Measurements from ENCODE around the gene COG1. TPM values are rescaled to one million over a fixed set of nuclear protein-coding genes. Genes with fewer than 3 reads are reported as not detected.

COG1 gene
- polyA plus RNA-seq, 1 donor (not counting 4 experiments of a cell fraction or from before 2014, with no cell fraction given), result 16.4 TPM

- H3K4me1 ChIP-seq (ENCODE audit: control insufficient read depth, extremely low read depth, insufficient read depth, low read length), result peaks cover 8% of the 10 kb centered on the region
- no peak overlapping the region for H3K27ac ChIP-seq (ENCODE audit: control insufficient read depth, insufficient read depth, low read length)
- H2AFZ ChIP-seq (ENCODE audit: control insufficient read depth, low read length), result no peak overlapping the region
- no peak overlapping the region for H3K9ac ChIP-seq (ENCODE audit: control insufficient read depth, extremely low read depth, insufficient read depth, low read length)
- DNase-seq (ENCODE audit: low read depth, low spot score), result no peak
- H3K79me2 ChIP-seq (ENCODE audit: control insufficient read depth, insufficient read depth, low read length), result no peaks in the 10 kb centered on the region
- H3K9me1 ChIP-seq (ENCODE audit: control insufficient read depth, extremely low read depth, insufficient read depth, low read length), result no peaks in the 10 kb centered on the region
- H3K9me3 ChIP-seq (ENCODE audit: control insufficient read depth, low read depth, low read length), result no peaks in the 10 kb centered on the region
- H3K4me3 ChIP-seq (ENCODE audit: control insufficient read depth in 2 of 3, extremely low read depth in 1 of 3, insufficient read depth in 2 of 3, low read depth in 1 of 3, low read length in 3 of 3), result no peak overlapping the region
- H4K20me1 ChIP-seq (ENCODE audit: control insufficient read depth, extremely low read depth, insufficient read depth, low read length), result no peaks in the 10 kb centered on the region
- TF ChIP-seq, protein P1, sequence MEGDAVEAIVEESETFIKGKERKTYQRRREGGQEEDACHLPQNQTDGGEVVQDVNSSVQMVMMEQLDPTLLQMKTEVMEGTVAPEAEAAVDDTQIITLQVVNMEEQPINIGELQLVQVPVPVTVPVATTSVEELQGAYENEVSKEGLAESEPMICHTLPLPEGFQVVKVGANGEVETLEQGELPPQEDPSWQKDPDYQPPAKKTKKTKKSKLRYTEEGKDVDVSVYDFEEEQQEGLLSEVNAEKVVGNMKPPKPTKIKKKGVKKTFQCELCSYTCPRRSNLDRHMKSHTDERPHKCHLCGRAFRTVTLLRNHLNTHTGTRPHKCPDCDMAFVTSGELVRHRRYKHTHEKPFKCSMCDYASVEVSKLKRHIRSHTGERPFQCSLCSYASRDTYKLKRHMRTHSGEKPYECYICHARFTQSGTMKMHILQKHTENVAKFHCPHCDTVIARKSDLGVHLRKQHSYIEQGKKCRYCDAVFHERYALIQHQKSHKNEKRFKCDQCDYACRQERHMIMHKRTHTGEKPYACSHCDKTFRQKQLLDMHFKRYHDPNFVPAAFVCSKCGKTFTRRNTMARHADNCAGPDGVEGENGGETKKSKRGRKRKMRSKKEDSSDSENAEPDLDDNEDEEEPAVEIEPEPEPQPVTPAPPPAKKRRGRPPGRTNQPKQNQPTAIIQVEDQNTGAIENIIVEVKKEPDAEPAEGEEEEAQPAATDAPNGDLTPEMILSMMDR (optimal IDR thresholded peaks at IDR 0.05 in 1 of 3, IDR thresholded peaks at IDR 0.05 in 1 of 3, conservative IDR thresholded peaks at IDR 0.05 in 1 of 3; ENCODE audit: extremely low read depth in 1 of 3, insufficient read depth in 2 of 3, low read length in 3 of 3), result no peak
- TF ChIP-seq EZH2 (IDR thresholded peaks at IDR 0.05; ENCODE audit: low read length), result no peak
- no peak overlapping the region for H3K4me2 ChIP-seq (ENCODE audit: control insufficient read depth, extremely low read depth, insufficient read depth, low read depth, low read length)
- peaks cover 45% of the 10 kb centered on the region for H3K27me3 ChIP-seq (ENCODE audit: control insufficient read depth, extremely low read depth, insufficient read depth, low read length)
- FAIRE-seq, result no peak
- H3K36me3 ChIP-seq (ENCODE audit: control insufficient read depth in 2 of 2, extremely low read depth in 1 of 2, insufficient read depth in 2 of 2, low read length in 2 of 2), result no peaks in the 10 kb centered on the region
- dilution Hi-C loops (cut with MboI; ENCODE audit: extremely low pct_ligation_motif_present, low sequenced_read_pairs), result no loop called here
Measured at GRCh38 chr17:73168667-73169066, 24.2 kb upstream of the COG1 start.

GRCh38 chr17:73170324-73170723 is 22.5 kb upstream of the COG1 start:
- dilution Hi-C loops (cut with MboI; ENCODE audit: extremely low pct_ligation_motif_present, low sequenced_read_pairs), result no loop called here
- DNase-seq (ENCODE audit: low read depth, low spot score), result no peak
- Histone ChIP-seq H3K9me3 (ENCODE audit: control insufficient read depth, low read depth, low read length) (no peaks in the 10 kb centered on the region), H3K27ac (ENCODE audit: control insufficient read depth, insufficient read depth, low read length) (no peak overlapping the region), H2AFZ (ENCODE audit: control insufficient read depth, low read length) (no peak overlapping the region), H3K79me2 (ENCODE audit: control insufficient read depth, insufficient read depth, low read length) (no peaks in the 10 kb centered on the region), H3K36me3 (ENCODE audit: control insufficient read depth in 2 of 2, extremely low read depth in 1 of 2, insufficient read depth in 2 of 2, low read length in 2 of 2) (no peaks in the 10 kb centered on the region), H3K4me1 (ENCODE audit: control insufficient read depth, extremely low read depth, insufficient read depth, low read length) (peaks cover 3% of the 10 kb centered on the region), H3K4me2 (ENCODE audit: control insufficient read depth, extremely low read depth, insufficient read depth, low read depth, low read length) (no peak overlapping the region), H3K4me3 (ENCODE audit: control insufficient read depth in 2 of 3, extremely low read depth in 1 of 3, insufficient read depth in 2 of 3, low read depth in 1 of 3, low read length in 3 of 3) (no peak overlapping the region), H3K9ac (ENCODE audit: control insufficient read depth, extremely low read depth, insufficient read depth, low read length) (no peak overlapping the region), H3K9me1 (ENCODE audit: control insufficient read depth, extremely low read depth, insufficient read depth, low read length) (no peaks in the 10 kb centered on the region), H4K20me1 (ENCODE audit: control insufficient read depth, extremely low read depth, insufficient read depth, low read length) (no peaks in the 10 kb centered on the region), H3K27me3 (ENCODE audit: control insufficient read depth, extremely low read depth, insufficient read depth, low read length) (peaks cover 28% of the 10 kb centered on the region)
- TF ChIP-seq EZH2 (IDR thresholded peaks at IDR 0.05; ENCODE audit: low read length), result no peak
- TF ChIP-seq, protein P1 (optimal IDR thresholded peaks at IDR 0.05 in 1 of 3, IDR thresholded peaks at IDR 0.05 in 1 of 3, conservative IDR thresholded peaks at IDR 0.05 in 1 of 3; ENCODE audit: extremely low read depth in 1 of 3, insufficient read depth in 2 of 3, low read length in 3 of 3), result no peak
- no peak for FAIRE-seq
